Adrenal gland (tissue), 12 donors: ENCODE results near the gene LNPEP. TPM values are rescaled to one million over a fixed set of nuclear protein-coding genes. Genes with fewer than 3 reads are reported as not detected.

Source experiments
- DNase-seq, 7 donors: peaks; one replicate each; pipeline ENCODE4 v3.0.0-alpha.2; 2019 to 2020
- H3K27ac ChIP-seq, 5 donors: fragments of 200-600 bp; sonication (generic) in 4 of 5; 1 replicate in 3 of 5; 2 replicates in 2 of 5; pipeline versions ENCODE4 v1.5.1 to v1.8.0; 2016 to 2020; ENCODE audit warnings: mild to moderate bottlenecking in 1 of 5
- H3K27me3 ChIP-seq: fragments of 200-600 bp; 2 replicates; pipeline ENCODE4 v1.8.0; 2021
- H3K36me3 ChIP-seq, 2 donors: fragments of 200-600 bp; replicated peaks in 1 of 2; 1 replicate in 1 of 2; 2 replicates in 1 of 2; pipeline versions ENCODE4 v1.5.1 to v1.8.0; 2018 to 2022
- H3K4me1 ChIP-seq, 2 donors: fragments of 200-600 bp; replicated peaks in 1 of 2; 1 replicate in 1 of 2; 2 replicates in 1 of 2; pipeline versions ENCODE4 v1.5.1 to v1.8.0; 2018 to 2021
- H3K4me3 ChIP-seq, 4 donors: fragments of 200-600 bp; sonication (generic) in 3 of 4; one replicate each; pipeline ENCODE4 v1.5.1; 2016 to 2018
- H3K9me3 ChIP-seq, 3 donors: fragments of 200-600 bp; sonication (generic) in 1 of 3; replicated peaks in 1 of 3; 1 replicate in 2 of 3; 2 replicates in 1 of 3; pipeline versions ENCODE4 v1.5.1 to v1.8.0; 2016 to 2021
- CTCF ChIP-seq, 6 experiments: fragments of 450-650 bp in 4 of 6; fragments of 200-600 bp in 2 of 6; sonication (generic) in 1 of 6; IDR thresholded peaks; 1 replicate in 5 of 6; 2 replicates in 1 of 6; pipeline versions ENCODE4 v1.5.1 to v1.8.0; 2016 to 2021; ENCODE audit warnings: antibody characterized with exemption in 6 of 6, mild to moderate bottlenecking in 2 of 6, moderate library complexity in 1 of 6
- POLR2A ChIP-seq, 2 donors: fragments of 450-650 bp; IDR thresholded peaks; one replicate each; pipeline ENCODE4 v1.6.1; 2017; ENCODE audit warnings: antibody characterized with exemption in 2 of 2, mild to moderate bottlenecking in 2 of 2, moderate library complexity in 1 of 2
- WGBS, 4 donors: extraction: QIAGEN DNeasy Blood & Tissue Kit in 2 of 4; methylation state at CpG; one replicate each; pipeline versions ENCODE4 v1.1.5 to v1.1.7; 2013 to 2017; 5-methylcytosine and 5-hydroxymethylcytosine counted together
- intact Hi-C, 2 donors: fragments of 100-400 bp; cut with DNase I; formaldehyde crosslinking; loops; one replicate each; pipeline versions ENCODE4 v1.14.1 to v1.15.0; 2022 to 2023
- polyA plus RNA-seq, 3 donors: library from polyadenylated mRNA; stranded (reverse); fragments of 200-250 nt in 2 of 3; fragments of 350-450 nt in 1 of 3; fragmentation: Illumina TruSeq in 1 of 3; extraction: RNeasy Lipid Tissue Mini Kit (QIAGEN cat#74804) in 1 of 3; gene quantifications; one replicate each; pipeline ENCODE4 v1.2.3, GENCODE V29; 2013 to 2014
- total RNA-seq, 9 donors: library from RNA; depleted of rRNA in 4 of 9; stranded (reverse); fragments of >200 nt in 4 of 9; fragments of 120-200 nt in 1 of 9; fragmentation: NEBNext Ultra II Directional in 1 of 9; extraction: Animal tissue kit (Norgen Biotek cat#: 25700) in 1 of 9; gene quantifications; one replicate each; pipeline versions ENCODE4 v1.1.0 to v1.2.4, GENCODE V29; 2013 to 2023
- donor health status: healthy with polysubstance abuse.
- donor health status: Bipolar disorder and iron deficiency.
- donor health status: DM: yes; HTN: yes; CAD: no.
- donor health status: DM: no; HTN: no; CAD: no.
- donor health status: DM: no; HTN: no; CAD: no.
- donor health status: DM: yes; HTN: yes; CAD: no.

LNPEP gene
- total and polyA plus RNA-seq, 12 donors: 2.3 to 35.4 (median 20.8) TPM

GRCh38 chr5:96958977-96959376, 23.1 kb downstream of the LNPEP start:
- no peak overlapping the region for H3K4me3 ChIP-seq
- intact Hi-C loops: no loop called here
- no peaks in the 10 kb centered on the region for H3K9me3 ChIP-seq
- no peak for TF ChIP-seq POLR2A (IDR thresholded peaks at IDR 0.05)
- TF ChIP-seq CTCF (IDR thresholded peaks at IDR 0.05): no peak
- no peaks in the 10 kb centered on the region for H3K27me3 ChIP-seq
- DNase-seq: no peak
- H3K4me1 ChIP-seq: peaks cover 8 to 34% of the 10 kb centered on the region in 2 donors
- H3K27ac ChIP-seq: no peak overlapping the region
- WGBS, 4 donors: 89 to 95% (median 93%) methylated on average over 5 of the region's 5 CpGs
- no peaks in the 10 kb centered on the region for H3K36me3 ChIP-seq

DNA sequence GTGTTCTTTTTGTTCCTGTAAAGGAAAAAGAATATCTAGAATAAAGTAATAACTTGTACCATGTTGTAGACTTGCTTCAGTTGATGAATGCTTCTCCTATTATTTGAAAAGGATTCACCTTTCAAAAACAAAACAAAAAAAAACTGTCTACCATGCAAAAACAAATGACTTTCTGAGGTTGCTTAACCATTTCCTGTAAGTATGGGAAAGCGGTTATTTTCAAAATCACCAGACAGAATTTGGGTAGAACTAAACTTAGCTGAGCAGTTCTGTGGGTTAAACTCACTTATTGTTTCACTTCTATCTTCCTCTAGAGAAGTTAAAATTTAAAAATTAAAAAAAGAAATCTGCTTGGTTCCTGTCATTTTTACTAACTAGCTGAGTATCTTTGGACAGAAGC, 25.2 kb downstream of the LNPEP start:
- Histone ChIP-seq H3K4me3 (no peak overlapping the region), H3K9me3 (no peaks in the 10 kb centered on the region), H3K36me3 (no peaks in the 10 kb centered on the region), H3K27me3 (no peaks in the 10 kb centered on the region), H3K27ac (no peak overlapping the region), H3K4me1 (peaks cover 10 to 44% of the 10 kb centered on the region in 2 donors)
- WGBS, 4 donors: 69 to 73% (median 72%) methylated on average over 1 of the region's 1 CpG
- intact Hi-C loops: no loop called here
- DNase-seq: no peak
- TF ChIP-seq CTCF (IDR thresholded peaks at IDR 0.05) (no peak), POLR2A (IDR thresholded peaks at IDR 0.05) (no peak)

DNA sequence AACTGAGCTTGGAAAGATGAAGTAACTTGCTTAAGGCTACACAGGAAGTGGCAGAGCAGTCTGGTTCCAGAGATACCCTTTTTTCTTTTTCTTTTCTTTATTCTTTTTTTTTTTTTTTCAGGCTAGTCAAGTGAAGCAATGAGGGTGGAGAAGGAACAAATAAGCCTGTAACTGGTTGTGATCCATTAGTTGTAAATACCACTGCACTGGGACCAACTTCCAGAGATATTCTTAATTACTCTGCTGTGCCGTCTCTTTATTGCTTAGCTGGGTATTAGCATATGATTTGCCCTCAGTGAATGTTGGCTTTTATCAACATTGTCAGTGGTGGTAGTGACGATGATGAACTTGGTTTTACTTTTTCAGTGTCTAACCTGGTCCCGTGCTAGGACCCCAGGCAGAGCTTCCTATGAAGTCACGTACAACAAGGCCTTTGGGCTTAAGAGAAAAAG, 26.7 kb downstream of the LNPEP start:
- no peak for TF ChIP-seq POLR2A (IDR thresholded peaks at IDR 0.05)
- no peak for TF ChIP-seq CTCF (IDR thresholded peaks at IDR 0.05)
- Histone ChIP-seq H3K27me3 (no peaks in the 10 kb centered on the region), H3K4me1 (peaks cover 12 to 40% of the 10 kb centered on the region in 2 donors), H3K36me3 (no peaks in the 10 kb centered on the region), H3K9me3 (no peaks in the 10 kb centered on the region), H3K27ac (peak overlapping the region in 1 of 5 donors; percentile 15), H3K4me3 (no peak overlapping the region)
- DNase-seq: no peak
- WGBS, 4 donors: 88 to 94% (median 90%) methylated on average over 4 of the region's 4 CpGs
- intact Hi-C loops: no loop called here

GRCh38 chr5:96963267-96963666, 27.4 kb downstream of the LNPEP start:
- no peaks in the 10 kb centered on the region for H3K9me3 ChIP-seq
- TF ChIP-seq POLR2A (IDR thresholded peaks at IDR 0.05) (no peak), CTCF (IDR thresholded peaks at IDR 0.05) (no peak)
- no peak overlapping the region for H3K4me3 ChIP-seq
- H3K4me1 ChIP-seq: peaks cover 19 to 47% of the 10 kb centered on the region in 2 donors
- H3K27me3 ChIP-seq: no peaks in the 10 kb centered on the region
- peak overlapping the region in 2 of 5 donors; percentile 13 to 15 for H3K27ac ChIP-seq
- peak; percentile 26 to 76 (median 46) for DNase-seq
- intact Hi-C loops: no loop called here
- no peaks in the 10 kb centered on the region for H3K36me3 ChIP-seq
- 18 to 45% (median 27%) methylated on average over 3 of the region's 3 CpGs for WGBS, 4 donors
